K562 (cell line): ENCODE measurements around the gene ARSK. TPM values are rescaled to one million over a fixed set of nuclear protein-coding genes. Genes with fewer than 3 reads are reported as not detected.

Experiments used
- BCL6 ChIP-seq: fragments of 250-450 bp; sonication (Bioruptor Pico); IDR thresholded peaks from 2 replicates; pipeline ENCODE4 v1.4.0; 2020
- CC2D1A ChIP-seq: fragments of 450-650 bp; IDR thresholded peaks from 2 replicates; pipeline ENCODE4 v1.6.1; 2017; ENCODE audit warnings: mild to moderate bottlenecking
- CEBPG ChIP-seq, 3 experiments: fragments of 200-800 bp in 1 of 3; sonication (Bioruptor generic) in 1 of 3; sonication (generic) in 1 of 3; formaldehyde crosslinking in 1 of 3; IDR thresholded peaks in 2 of 3; conservative IDR thresholded peaks in 1 of 3; 2 replicates each; pipeline versions ENCODE4 v1.6.1 to v1.8.0; 2016 to 2022; ENCODE audit warnings: missing compliant biosample characterization in 2 of 3, missing genetic modification characterization in 2 of 3, mild to moderate bottlenecking in 1 of 3, missing genetic modification reagents in 1 of 3
- FOXP1 ChIP-seq: sonication (generic); formaldehyde crosslinking; IDR thresholded peaks from 2 replicates; pipeline ENCODE4 v1.8.0; 2022; ENCODE audit warnings: mild to moderate bottlenecking, missing genetic modification reagents
- MCM7 ChIP-seq, 2 experiments: fragments of 450-650 bp; IDR thresholded peaks; 2 replicates each; pipeline ENCODE4 v1.6.1; 2016 to 2018
- MEF2D ChIP-seq: conservative IDR thresholded peaks from 2 replicates; pipeline ENCODE4 v1.6.1; 2016; ENCODE audit warnings: low read depth, missing genetic modification characterization, missing compliant biosample characterization
- MYNN ChIP-seq, 2 experiments: sonication (generic); formaldehyde crosslinking in 1 of 2; IDR thresholded peaks; 2 replicates each; pipeline versions ENCODE4 v1.5.0 to v1.6.1; 2016 to 2020; ENCODE audit warnings: antibody characterized with exemption in 1 of 2, missing genetic modification reagents in 1 of 2
- NELFE ChIP-seq: IDR thresholded peaks from 2 replicates; pipeline ENCODE4 v1.6.1; 2011; ENCODE audit warnings: mild to moderate bottlenecking; ENCODE audit not compliant: insufficient read depth, insufficient read length
- NFE2 ChIP-seq: IDR thresholded peaks from 2 replicates; pipeline ENCODE4 v1.6.1; 2014; ENCODE audit warnings: antibody characterized with exemption, low read depth
- PCBP2 ChIP-seq: fragments of 200-400 bp; formaldehyde crosslinking; IDR thresholded peaks from 2 replicates; pipeline ENCODE4 v1.6.1; 2018; ENCODE audit warnings: low read length, low read depth, mild to moderate bottlenecking, moderate library complexity; ENCODE audit not compliant: poor library complexity, severe bottlenecking
- PREB ChIP-seq: sonication (generic); formaldehyde crosslinking; IDR thresholded peaks from 2 replicates; pipeline ENCODE4 v1.8.1; 2023; ENCODE audit warnings: mild to moderate bottlenecking, missing genetic modification reagents
- REST ChIP-seq, 2 experiments: fragments of 450-650 bp; formaldehyde crosslinking in 1 of 2; IDR thresholded peaks; 2 replicates each; pipeline versions ENCODE4 v1.4.0 to v1.6.1; 2014 to 2020; ENCODE audit warnings: mild to moderate bottlenecking in 2 of 2, borderline replicate concordance in 1 of 2, low read depth in 1 of 2
- SIN3B ChIP-seq: fragments of 450-650 bp; IDR thresholded peaks from 2 replicates; pipeline ENCODE4 v1.6.1; 2017; ENCODE audit warnings: low read depth, mild to moderate bottlenecking, moderate library complexity
- TAL1 ChIP-seq: fragments of 450-650 bp; IDR thresholded peaks from 2 replicates; pipeline ENCODE4 v1.6.1; 2016; ENCODE audit warnings: mild to moderate bottlenecking
- TGIF2 ChIP-seq: sonication (generic); formaldehyde crosslinking; IDR thresholded peaks from 2 replicates; pipeline ENCODE4 v1.8.1; 2022; ENCODE audit warnings: mild to moderate bottlenecking, missing genetic modification reagents, moderate library complexity
- ZNF133 ChIP-seq: fragments of 250-450 bp; sonication (Bioruptor Pico); IDR thresholded peaks from 2 replicates; pipeline ENCODE4 v1.4.0; 2020; ENCODE audit warnings: mild to moderate bottlenecking
- ZNF263 ChIP-seq: sonication (generic); formaldehyde crosslinking; IDR thresholded peaks from 2 replicates; pipeline ENCODE4 v1.8.0; 2022; ENCODE audit warnings: mild to moderate bottlenecking, missing genetic modification reagents, borderline replicate concordance
- ZNF586 ChIP-seq: fragments of 450-650 bp; formaldehyde crosslinking; conservative IDR thresholded peaks from 2 replicates; pipeline ENCODE4 v1.4.0; 2020; ENCODE audit warnings: mild to moderate bottlenecking, moderate library complexity
- polyA plus RNA-seq, 8 experiments: library from polyadenylated mRNA; depleted of rRNA in 4 of 8; stranded (reverse) in 5 of 8; unstranded in 3 of 8; fragments of >200 nt; fragmentation: Nextera tagmentation in 2 of 8; fragmentation: Illumina TruSeq in 1 of 8; extraction: Ambion mirVana in 2 of 8; extraction: Trizol in 1 of 8; gene quantifications; 2 replicates each; pipeline versions ENCODE4 v1.2.1 to v1.2.3, GENCODE V29; 2011 to 2014; ENCODE audit warnings: inconsistent platforms in 1 of 8, missing spikeins in 1 of 8
- total RNA-seq, 7 experiments: library from RNA; depleted of rRNA in 6 of 7; stranded (reverse); fragments of >200 nt in 6 of 7; fragmentation: Illumina TruSeq in 2 of 7; extraction: Trizol in 2 of 7; gene quantifications; 2 replicates each; pipeline versions ENCODE4 v1.2.1 to v1.2.3, GENCODE V29; 2011 to 2021; ENCODE audit warnings: low replicate concordance in 1 of 7

Gene ARSK
- total and polyA plus RNA-seq, 9 of the 15 experiments (the other 6 are each of a cell fraction or from before 2014, with no cell fraction given) = 2.7 to 9.4 (median 7.1) TPM

- TF ChIP-seq FOXP1 (CRISPR knock-in tag) = no peak
- no peak for TF ChIP-seq NELFE
- no peak for TF ChIP-seq PCBP2
- TF ChIP-seq CC2D1A = no peak
- no peak for TF ChIP-seq PREB (CRISPR knock-in tag)
- peak; percentile 18; the same call in 1 of the 2 replicates for TF ChIP-seq SIN3B
- TF ChIP-seq MCM7 (IDR thresholded peaks at IDR 0.05) = no peak
- TF ChIP-seq MYNN (IDR thresholded peaks at IDR 0.05) = no peak
- TF ChIP-seq MYNN (CRISPR knock-in tag; IDR thresholded peaks at IDR 0.05) = no peak
- TF ChIP-seq REST (IDR thresholded peaks at IDR 0.05; ENCODE audit: borderline replicate concordance) = peak; percentile 96
- peak; percentile 48; the same call in 1 of the 2 replicates for TF ChIP-seq REST (CRISPR knock-in tag; IDR thresholded peaks at IDR 0.05; ENCODE audit: low read depth)
- no peak for TF ChIP-seq MEF2D (tag)
- TF ChIP-seq BCL6 (CRISPR knock-in tag) = no peak
- TF ChIP-seq ZNF263 (CRISPR knock-in tag) = no peak; the same call in none of the 2 replicates
- TF ChIP-seq ZNF586 (CRISPR knock-in tag) = no peak
- peak; percentile 23; the same call in 1 of the 2 replicates for TF ChIP-seq TGIF2 (CRISPR knock-in tag)
- no peak for TF ChIP-seq NFE2
- peak; percentile 80; the same call in 1 of the 2 replicates for TF ChIP-seq CEBPG (CRISPR knock-in tag; IDR thresholded peaks at IDR 0.05)
- no peak for TF ChIP-seq CEBPG (tag; conservative IDR thresholded peaks at IDR 0.05 in 1 of 2, IDR thresholded peaks at IDR 0.05 in 1 of 2)
- TF ChIP-seq ZNF133 (CRISPR knock-in tag) = no peak
- TF ChIP-seq TAL1 = no peak
Observed at GRCh38 chr5:95554647-95555548, at the start of gene ARSK, which contains the start of gene SKIC3 (continued).
